ENCODE measurements around the gene MYO7A. TPM values are rescaled to one million over a fixed set of nuclear protein-coding genes. Genes with fewer than 3 reads are reported as not detected.

Gene MYO7A
- total RNA-seq, 1 donor from 2014 or later = 0.16 TPM

DNA sequence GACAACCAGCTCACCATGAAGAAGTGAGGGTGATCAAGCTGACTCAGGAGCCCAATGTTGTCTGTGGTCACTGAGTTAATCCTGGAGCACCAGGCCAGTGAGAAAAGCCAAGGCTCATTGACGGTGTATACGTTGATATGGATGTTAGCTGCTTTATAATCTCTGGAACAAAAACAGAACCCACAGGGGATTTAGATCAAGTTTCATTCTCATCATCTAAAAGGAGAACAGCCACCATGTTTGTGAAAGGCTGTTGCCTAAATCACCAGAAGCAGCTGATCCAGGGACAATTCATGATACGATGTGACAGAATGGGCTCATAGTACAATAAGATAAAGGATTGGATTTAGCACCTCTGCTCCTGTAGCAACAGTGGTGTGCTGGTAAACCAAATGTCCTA, 105.0 kb downstream of the MYO7A start:
- no peak overlapping the region for H3K4me3 Mint-ChIP-seq (ENCODE audit: unreplicated experiment)

DNA sequence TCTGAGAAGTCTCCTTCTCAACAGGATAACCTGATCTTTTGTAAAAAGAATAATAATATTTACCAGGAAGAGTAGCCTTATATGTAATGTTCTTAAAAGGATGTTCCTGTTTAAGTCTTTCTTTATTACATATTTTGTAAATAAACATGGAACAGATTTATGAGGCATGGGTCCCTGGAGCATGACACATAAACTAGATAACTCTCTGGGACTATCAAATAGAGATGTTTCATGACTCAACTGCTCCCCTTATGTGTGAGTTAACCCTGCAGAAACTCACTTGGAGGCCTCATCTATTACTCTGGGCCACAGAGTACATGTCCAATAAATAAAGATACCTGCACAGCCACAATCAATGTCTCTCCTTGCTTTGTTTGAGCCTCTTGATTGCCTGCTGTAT, 108.9 kb downstream of the MYO7A start:
- Mint-ChIP-seq H3K36me3 (ENCODE audit: low read depth, unreplicated experiment) (no peaks in the 10 kb centered on the region), H3K27me3 (ENCODE audit: low read depth, unreplicated experiment) (no peaks in the 10 kb centered on the region), H3K27ac (ENCODE audit: unreplicated experiment) (no peak overlapping the region), H3K4me1 (ENCODE audit: low read depth, unreplicated experiment) (no peaks in the 10 kb centered on the region), H3K9me3 (ENCODE audit: unreplicated experiment) (no peaks in the 10 kb centered on the region), H3K4me3 (ENCODE audit: unreplicated experiment) (no peak overlapping the region)
- Histone ChIP-seq H3K4me2 (ENCODE audit: low read length) (no peak overlapping the region), H3K9ac (ENCODE audit: low read length) (no peak overlapping the region), H3K4me3 (ENCODE audit: insufficient read depth, low read depth, low read length) (no peak overlapping the region), H3K27ac (ENCODE audit: low read depth, low read length) (no peak overlapping the region), H3K36me3 (ENCODE audit: insufficient read depth, low read length) (no peaks in the 10 kb centered on the region), H4K20me1 (ENCODE audit: insufficient read depth, low read length) (no peaks in the 10 kb centered on the region), H3K27me3 (ENCODE audit: insufficient read depth, low read length) (no peaks in the 10 kb centered on the region), H3K4me1 (ENCODE audit: insufficient read depth, low read length) (no peaks in the 10 kb centered on the region), H3K79me2 (ENCODE audit: insufficient read depth, low read length) (no peaks in the 10 kb centered on the region), H2AFZ (ENCODE audit: low read depth, low read length) (no peak overlapping the region), H3K9me3 (ENCODE audit: insufficient read depth, low read depth, low read length) (no peaks in the 10 kb centered on the region)
- FAIRE-seq = no peak
- peak; percentile 1 for DNase-seq (ENCODE audit: low read depth)
- TF ChIP-seq EZH2 (IDR thresholded peaks at IDR 0.05; ENCODE audit: insufficient read depth, low read length) = no peak
- TF ChIP-seq CTCF (IDR thresholded peaks at IDR 0.05; ENCODE audit: insufficient read depth, low read depth, low read length) = no peak

More for the DNA sequence above, 105.0 kb downstream of the MYO7A start:
- H3K27ac ChIP-seq (ENCODE audit: low read depth, low read length) = no peak overlapping the region
- Mint-ChIP-seq H3K27me3 (ENCODE audit: low read depth, unreplicated experiment) (peaks cover 5% of the 10 kb centered on the region), H3K9me3 (ENCODE audit: unreplicated experiment) (no peaks in the 10 kb centered on the region), H3K4me1 (ENCODE audit: low read depth, unreplicated experiment) (no peaks in the 10 kb centered on the region), H3K36me3 (ENCODE audit: low read depth, unreplicated experiment) (no peaks in the 10 kb centered on the region), H3K27ac (ENCODE audit: unreplicated experiment) (no peak overlapping the region)
- H3K4me3 ChIP-seq (ENCODE audit: insufficient read depth, low read depth, low read length) = no peak overlapping the region
- H3K9me3 ChIP-seq (ENCODE audit: insufficient read depth, low read depth, low read length) = no peaks in the 10 kb centered on the region
- no peaks in the 10 kb centered on the region for H3K36me3 ChIP-seq (ENCODE audit: insufficient read depth, low read length)
- no peaks in the 10 kb centered on the region for H3K27me3 ChIP-seq (ENCODE audit: insufficient read depth, low read length)
- TF ChIP-seq EZH2 (IDR thresholded peaks at IDR 0.05; ENCODE audit: insufficient read depth, low read length) (no peak), CTCF (IDR thresholded peaks at IDR 0.05; ENCODE audit: insufficient read depth, low read depth, low read length) (no peak)
- H3K4me1 ChIP-seq (ENCODE audit: insufficient read depth, low read length) = no peaks in the 10 kb centered on the region
- H3K9ac ChIP-seq (ENCODE audit: low read length) = no peak overlapping the region
- FAIRE-seq (no peak), DNase-seq (ENCODE audit: low read depth) (no peak)
- no peaks in the 10 kb centered on the region for H4K20me1 ChIP-seq (ENCODE audit: insufficient read depth, low read length)
- no peaks in the 10 kb centered on the region for H3K79me2 ChIP-seq (ENCODE audit: insufficient read depth, low read length)
- H3K4me2 ChIP-seq (ENCODE audit: low read length) = no peak overlapping the region
- no peak overlapping the region for H2AFZ ChIP-seq (ENCODE audit: low read depth, low read length)

DNA sequence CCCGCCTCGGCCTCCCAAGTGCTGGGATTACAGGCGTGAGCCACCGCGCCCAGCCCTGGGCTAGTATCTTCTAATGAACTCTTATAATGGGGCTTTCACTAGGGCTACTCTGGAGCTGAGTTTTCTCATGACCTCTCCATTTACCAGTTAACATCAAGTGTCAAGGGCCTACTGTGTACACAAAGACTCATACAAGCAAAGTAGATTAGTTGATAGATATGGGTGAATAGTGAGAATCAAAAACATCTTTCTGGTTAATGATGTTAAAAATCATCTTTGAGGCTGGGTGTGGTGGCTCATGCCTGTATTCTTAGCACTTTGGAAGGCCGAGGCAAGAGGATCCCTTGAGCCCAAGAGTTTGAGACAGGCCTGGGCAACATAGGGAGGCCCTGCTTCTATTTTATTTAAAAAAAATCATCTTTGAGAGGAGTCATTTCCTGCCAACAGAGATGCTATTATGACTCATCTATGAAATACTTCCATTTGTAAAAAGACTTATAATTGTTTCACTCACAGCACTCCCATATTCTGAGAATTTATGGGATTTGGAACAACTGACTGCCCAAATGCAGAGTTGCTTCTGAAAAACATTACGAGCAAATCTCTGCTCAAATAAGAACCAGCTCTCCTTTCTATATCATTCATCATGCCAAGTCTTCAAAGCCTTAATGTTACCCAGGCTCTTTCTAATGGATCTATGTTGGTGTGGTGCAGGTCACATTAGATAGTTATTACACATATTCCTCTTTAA, 116.4 kb downstream of the MYO7A start:
- no peak for TF ChIP-seq CTCF (IDR thresholded peaks at IDR 0.05; ENCODE audit: insufficient read depth, low read depth, low read length)
- no peak for TF ChIP-seq EZH2 (IDR thresholded peaks at IDR 0.05; ENCODE audit: insufficient read depth, low read length)
- peak; percentile 86 for DNase-seq (ENCODE audit: low read depth)
- Histone ChIP-seq H3K36me3 (ENCODE audit: insufficient read depth, low read length) (no peaks in the 10 kb centered on the region), H3K79me2 (ENCODE audit: insufficient read depth, low read length) (no peaks in the 10 kb centered on the region), H3K4me2 (ENCODE audit: low read length) (peak overlapping the region; percentile 53), H3K4me3 (ENCODE audit: insufficient read depth, low read depth, low read length) (no peak overlapping the region), H4K20me1 (ENCODE audit: insufficient read depth, low read length) (no peaks in the 10 kb centered on the region), H3K27ac (ENCODE audit: low read depth, low read length) (peak overlapping the region; percentile 70), H3K27me3 (ENCODE audit: insufficient read depth, low read length) (no peaks in the 10 kb centered on the region), H3K9ac (ENCODE audit: low read length) (peak overlapping the region; percentile 32), H3K9me3 (ENCODE audit: insufficient read depth, low read depth, low read length) (no peaks in the 10 kb centered on the region), H3K4me1 (ENCODE audit: insufficient read depth, low read length) (peaks cover 8% of the 10 kb centered on the region), H2AFZ (ENCODE audit: low read depth, low read length) (peak overlapping the region; percentile 68)
- Mint-ChIP-seq H3K36me3 (ENCODE audit: low read depth, unreplicated experiment) (peaks cover 3% of the 10 kb centered on the region), H3K9me3 (ENCODE audit: unreplicated experiment) (no peaks in the 10 kb centered on the region), H3K4me3 (ENCODE audit: unreplicated experiment) (no peak overlapping the region), H3K27me3 (ENCODE audit: low read depth, unreplicated experiment) (no peaks in the 10 kb centered on the region), H3K4me1 (ENCODE audit: low read depth, unreplicated experiment) (peaks cover 11% of the 10 kb centered on the region), H3K27ac (ENCODE audit: unreplicated experiment) (peak overlapping the region; percentile 98)
- peak; percentile 85 for FAIRE-seq
